ENCODE measurements around the gene NSD2. TPM values are rescaled to one million over a fixed set of nuclear protein-coding genes. Genes with fewer than 3 reads are reported as not detected.

The NSD2 gene
- total RNA-seq, 2 donors from 2014 or later, result 23.8 to 36.3 TPM

- DNase-seq (ENCODE audit: low spot score), result peak; percentile 69
- Histone ChIP-seq H3K4me3 (no peak overlapping the region), H3K4me1 (peaks cover 0 to 6% of the 10 kb centered on the region in 2 donors), H3K9me3 (no peaks in the 10 kb centered on the region), H3K27ac (no peak overlapping the region), H3K27me3 (no peaks in the 10 kb centered on the region), H3K36me3 (peaks cover 15% of the 10 kb centered on the region)
- TF ChIP-seq, protein P1, sequence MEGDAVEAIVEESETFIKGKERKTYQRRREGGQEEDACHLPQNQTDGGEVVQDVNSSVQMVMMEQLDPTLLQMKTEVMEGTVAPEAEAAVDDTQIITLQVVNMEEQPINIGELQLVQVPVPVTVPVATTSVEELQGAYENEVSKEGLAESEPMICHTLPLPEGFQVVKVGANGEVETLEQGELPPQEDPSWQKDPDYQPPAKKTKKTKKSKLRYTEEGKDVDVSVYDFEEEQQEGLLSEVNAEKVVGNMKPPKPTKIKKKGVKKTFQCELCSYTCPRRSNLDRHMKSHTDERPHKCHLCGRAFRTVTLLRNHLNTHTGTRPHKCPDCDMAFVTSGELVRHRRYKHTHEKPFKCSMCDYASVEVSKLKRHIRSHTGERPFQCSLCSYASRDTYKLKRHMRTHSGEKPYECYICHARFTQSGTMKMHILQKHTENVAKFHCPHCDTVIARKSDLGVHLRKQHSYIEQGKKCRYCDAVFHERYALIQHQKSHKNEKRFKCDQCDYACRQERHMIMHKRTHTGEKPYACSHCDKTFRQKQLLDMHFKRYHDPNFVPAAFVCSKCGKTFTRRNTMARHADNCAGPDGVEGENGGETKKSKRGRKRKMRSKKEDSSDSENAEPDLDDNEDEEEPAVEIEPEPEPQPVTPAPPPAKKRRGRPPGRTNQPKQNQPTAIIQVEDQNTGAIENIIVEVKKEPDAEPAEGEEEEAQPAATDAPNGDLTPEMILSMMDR (IDR thresholded peaks at IDR 0.05), result peak; percentile 74 to 93
Measured at GRCh38 chr4:1899149-1900086, 28.2 kb downstream of the NSD2 start.

GRCh38 chr4:1900087-1900433 lies 28.9 kb downstream of the NSD2 start:
- Histone ChIP-seq H3K27me3 (no peaks in the 10 kb centered on the region), H3K36me3 (peaks cover 15% of the 10 kb centered on the region), H3K4me3 (no peak overlapping the region), H3K4me1 (peaks cover 0 to 6% of the 10 kb centered on the region in 2 donors), H3K9me3 (no peaks in the 10 kb centered on the region), H3K27ac (no peak overlapping the region)
- TF ChIP-seq, protein P1 (IDR thresholded peaks at IDR 0.05), result no peak
- no peak for DNase-seq (ENCODE audit: low spot score)

GRCh38 chr4:1900624-1901023 lies 29.4 kb downstream of the NSD2 start:
- peaks cover 15% of the 10 kb centered on the region for H3K36me3 ChIP-seq
- no peaks in the 10 kb centered on the region for H3K27me3 ChIP-seq
- peaks cover 0 to 6% of the 10 kb centered on the region in 2 donors for H3K4me1 ChIP-seq

DNA sequence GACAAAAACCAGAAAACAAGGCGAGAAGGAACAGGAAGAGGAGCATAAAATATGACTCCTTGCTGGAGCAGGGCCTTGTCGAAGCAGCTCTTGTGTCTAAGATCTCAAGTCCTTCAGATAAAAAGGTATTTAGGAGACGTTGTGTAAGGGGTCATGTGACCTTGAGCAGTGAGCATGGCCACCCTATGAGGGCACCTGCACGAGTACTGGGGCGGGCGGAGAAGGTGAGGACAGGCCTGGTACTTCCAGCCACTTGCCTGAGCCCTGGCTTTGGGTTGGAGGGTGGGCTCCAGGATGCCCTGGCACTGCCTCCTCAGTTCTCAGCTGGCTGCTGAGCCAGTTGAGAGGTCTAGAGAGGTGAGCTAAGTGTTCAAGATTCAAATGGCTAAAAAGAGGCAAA lies 29.9 kb downstream of the NSD2 start:
- Histone ChIP-seq H3K36me3 (peaks cover 15% of the 10 kb centered on the region), H3K27me3 (no peaks in the 10 kb centered on the region), H3K4me3 (no peak overlapping the region), H3K4me1 (peaks cover 0 to 6% of the 10 kb centered on the region in 2 donors), H3K27ac (no peak overlapping the region), H3K9me3 (no peaks in the 10 kb centered on the region)
- DNase-seq (ENCODE audit: low spot score), result no peak
- TF ChIP-seq, protein P1 (IDR thresholded peaks at IDR 0.05), result no peak

More at GRCh38 chr4:1900624-1901023, 29.4 kb downstream of the NSD2 start:
- Histone ChIP-seq H3K27ac (no peak overlapping the region), H3K4me3 (no peak overlapping the region), H3K9me3 (no peaks in the 10 kb centered on the region)
- DNase-seq (ENCODE audit: low spot score), result no peak
- TF ChIP-seq, protein P1 (IDR thresholded peaks at IDR 0.05), result no peak

- Histone ChIP-seq H3K36me3 (peaks cover 20% of the 10 kb centered on the region), H3K4me1 (peaks cover 0 to 6% of the 10 kb centered on the region in 2 donors), H3K27me3 (no peaks in the 10 kb centered on the region), H3K9me3 (no peaks in the 10 kb centered on the region), H3K27ac (no peak overlapping the region), H3K4me3 (no peak overlapping the region)
- TF ChIP-seq, protein P1 (IDR thresholded peaks at IDR 0.05), result no peak
- no peak for DNase-seq (ENCODE audit: low spot score)
Measured at GRCh38 chr4:1902243-1902642, 31.1 kb downstream of the NSD2 start.

Measured in right atrium auricular region (tissue), 2 donors.